ENCODE results near the gene GRAMD1B.
A peak's percentile ranks its signal among the peaks of the same experiment; 100 is the strongest.

The GRAMD1B gene

DNA sequence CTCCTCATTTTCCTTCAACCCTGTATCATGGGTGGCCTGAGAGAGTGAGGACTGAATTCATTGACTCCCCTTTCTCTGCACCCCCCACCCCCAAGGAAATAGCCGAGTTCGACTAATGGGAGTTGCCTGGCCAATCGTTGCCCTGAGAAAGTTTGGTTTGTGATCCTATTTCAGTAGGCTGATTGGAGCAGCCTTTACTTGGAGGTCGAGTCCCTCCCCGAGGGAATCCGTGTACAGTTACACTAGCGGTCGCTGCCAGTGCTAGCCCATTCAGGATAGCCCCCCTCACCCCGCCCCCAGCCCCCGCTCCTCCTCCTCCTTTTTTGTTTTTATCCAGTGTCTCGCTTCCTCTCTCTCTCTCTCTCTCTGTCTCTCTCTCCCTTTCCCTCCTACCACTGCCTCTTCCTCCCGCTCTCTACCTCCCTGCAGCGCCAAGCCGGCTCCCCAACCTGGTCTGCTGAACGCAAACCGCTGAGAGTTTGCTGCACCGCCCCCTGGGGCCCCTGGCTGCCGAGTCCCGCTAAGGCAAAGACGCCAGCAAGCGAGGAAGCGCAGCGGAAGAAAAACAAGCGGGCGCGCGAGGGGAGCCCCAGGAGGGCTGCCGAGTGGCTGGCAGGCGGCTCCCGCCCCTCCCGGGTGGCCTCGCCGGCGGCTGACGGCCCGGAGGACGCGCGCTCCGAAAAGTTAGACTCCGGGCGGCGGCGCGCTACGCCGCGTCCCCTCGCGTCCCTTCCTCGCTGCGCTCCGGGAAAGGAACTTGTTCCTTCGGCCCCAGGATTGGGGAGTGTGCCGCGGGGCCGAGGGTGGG lies at the start of gene GRAMD1B:
Gene GRAMD1B, plus strand, starts transcription at position 357 of the 808 bp plus-strand sequence. CDS start 524 bp downstream, outside the sequence.
- DNase-seq (ENCODE audit: low read depth in 1 of 2, low spot score in 1 of 2): peak; percentile 59

- DNase-seq (ENCODE audit: low read depth in 1 of 2, low spot score in 1 of 2): no peak
Observed at GRCh38 chr11:123381149-123381548, 48.9 kb upstream of the GRAMD1B start.

GRCh38 chr11:123381817-123382554 lies 48.1 kb upstream of the GRAMD1B start:
- peak in 1 of 2 donors; percentile 8 for DNase-seq (ENCODE audit: low read depth in 1 of 2, low spot score in 1 of 2)

DNA sequence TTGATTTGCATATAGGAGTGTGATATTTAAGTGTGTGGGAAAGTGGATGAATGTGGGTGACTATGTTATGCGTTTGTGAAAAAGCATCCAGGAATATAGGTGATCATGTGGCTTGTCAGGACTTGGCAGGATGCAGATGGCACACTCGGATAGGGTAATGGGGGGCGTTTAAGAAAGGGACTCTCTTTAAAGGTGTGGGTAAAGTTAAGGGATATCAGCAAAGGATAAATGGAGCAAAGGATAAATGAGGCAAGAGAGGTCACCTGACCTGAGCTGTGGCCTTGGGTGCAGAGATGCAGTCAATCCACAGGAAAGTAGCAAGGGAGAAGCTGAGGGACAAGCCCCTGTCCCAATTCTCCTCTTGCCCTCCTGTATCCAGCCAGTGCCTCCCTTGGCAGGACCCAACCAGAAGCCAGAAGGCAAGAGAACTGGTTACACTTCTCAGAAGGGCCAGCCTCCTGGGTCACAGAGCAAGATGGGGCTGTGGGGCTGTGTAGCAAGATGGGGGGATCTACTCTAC lies 47.5 kb upstream of the GRAMD1B start:
- no peak for DNase-seq (ENCODE audit: low read depth in 1 of 2, low spot score in 1 of 2)

GRCh38 chr11:123384116-123384515 lies 46.0 kb upstream of the GRAMD1B start:
- DNase-seq (ENCODE audit: low read depth in 1 of 2, low spot score in 1 of 2): no peak

GRCh38 chr11:123386796-123387510 lies 43.1 kb upstream of the GRAMD1B start:
- DNase-seq (ENCODE audit: low read depth in 1 of 2, low spot score in 1 of 2): no peak

DNA sequence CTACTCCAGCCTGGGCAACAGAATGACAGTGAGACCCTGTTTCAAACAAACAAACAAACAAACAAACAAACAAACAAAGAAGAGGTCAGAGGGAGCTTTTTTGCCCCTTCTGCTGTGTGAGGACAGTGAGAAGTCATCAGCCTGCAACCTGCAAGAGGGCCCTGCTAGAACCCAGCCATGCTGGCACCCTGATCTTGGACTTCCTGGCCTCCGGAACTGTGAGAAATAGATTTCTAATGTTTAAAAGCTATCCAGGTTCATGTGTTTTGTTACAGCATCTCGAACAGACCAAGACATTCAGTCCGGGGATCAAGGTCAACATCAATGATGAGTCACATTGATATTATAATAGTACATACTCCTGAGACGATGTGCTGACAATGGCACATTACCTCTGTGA lies 41.4 kb upstream of the GRAMD1B start:
- DNase-seq (ENCODE audit: low read depth in 1 of 2, low spot score in 1 of 2): no peak

DNA sequence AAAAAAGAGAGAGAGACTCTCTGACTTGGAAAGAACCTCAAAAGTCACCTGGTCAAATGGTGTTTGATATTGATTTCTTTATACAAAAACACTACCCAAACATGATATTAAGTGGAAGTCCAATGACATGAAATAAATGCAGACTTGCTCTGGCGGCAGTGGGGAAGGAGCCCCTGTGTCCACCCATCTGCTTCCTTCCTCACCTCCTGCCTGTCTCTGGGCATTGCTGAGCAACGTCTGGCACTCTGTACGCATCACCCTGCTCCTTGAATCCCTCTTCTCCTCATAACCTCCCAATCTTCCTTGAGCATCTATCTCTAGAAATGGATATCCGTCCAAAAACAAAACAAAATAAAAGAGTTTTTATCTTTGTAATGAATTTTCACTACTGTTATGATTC lies 39.9 kb upstream of the GRAMD1B start:
- no peak for DNase-seq (ENCODE audit: low read depth in 1 of 2, low spot score in 1 of 2)

DNA sequence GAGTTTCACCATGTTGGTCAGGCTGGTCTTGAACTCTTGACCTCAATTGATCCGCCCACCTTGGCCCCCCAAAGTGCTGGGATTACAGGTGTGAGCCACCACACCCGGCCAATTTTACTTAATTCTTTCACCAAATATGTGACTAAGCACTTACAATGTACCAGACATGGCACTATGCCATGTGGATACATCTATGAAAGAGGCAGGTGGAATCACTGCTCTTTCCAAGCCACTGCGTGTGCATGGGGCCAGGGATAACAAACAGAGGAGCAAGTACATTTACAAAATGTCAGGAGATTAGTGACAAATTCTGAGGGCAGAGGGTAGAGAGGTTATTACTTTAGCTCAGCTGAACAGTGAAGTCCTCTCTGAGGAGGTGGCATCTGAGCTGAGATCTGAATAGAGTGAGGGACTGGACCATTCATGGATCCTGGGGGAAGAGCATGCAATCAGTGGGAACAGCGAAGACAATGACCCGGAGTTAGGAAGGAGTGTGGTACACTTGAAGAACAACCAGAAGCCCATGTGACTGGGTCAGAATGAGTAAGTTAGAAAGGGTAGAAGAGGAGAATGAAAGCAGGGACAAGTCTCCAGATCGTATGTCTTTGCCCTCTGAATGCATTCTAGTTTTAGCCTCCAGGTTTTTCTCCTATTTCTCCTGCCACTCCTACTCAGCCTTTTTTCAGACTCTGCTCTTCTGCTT lies 38.3 kb upstream of the GRAMD1B start:
- DNase-seq (ENCODE audit: low read depth in 1 of 2, low spot score in 1 of 2): no peak

GRCh38 chr11:123392431-123392830 lies 37.6 kb upstream of the GRAMD1B start:
- DNase-seq (ENCODE audit: low read depth in 1 of 2, low spot score in 1 of 2): no peak

DNA sequence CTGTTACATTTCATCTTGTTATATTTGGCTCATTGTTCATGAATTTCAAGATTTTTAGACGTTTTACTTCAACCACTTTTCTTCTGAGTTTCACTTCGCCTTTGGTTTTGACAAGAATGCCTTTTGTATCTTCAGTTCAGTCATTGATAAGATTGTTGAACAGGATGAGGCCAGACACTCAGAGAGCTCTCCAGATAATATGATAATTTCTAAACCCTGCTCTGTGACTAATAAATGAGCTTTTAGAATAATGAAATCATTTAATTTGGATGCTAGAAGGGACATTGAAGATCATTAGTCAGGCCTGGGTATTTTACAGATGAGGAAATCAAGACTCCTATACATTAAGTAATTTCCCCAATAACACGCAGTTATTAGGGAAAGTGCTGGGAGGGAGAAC lies 37.2 kb upstream of the GRAMD1B start:
- DNase-seq (ENCODE audit: low read depth in 1 of 2, low spot score in 1 of 2): no peak

GRCh38 chr11:123393312-123393927 lies 36.6 kb upstream of the GRAMD1B start:
- DNase-seq (ENCODE audit: low read depth in 1 of 2, low spot score in 1 of 2): no peak

- no peak for DNase-seq (ENCODE audit: low read depth in 1 of 2, low spot score in 1 of 2)
Observed at GRCh38 chr11:123404676-123405075, 25.4 kb upstream of the GRAMD1B start.

DNA sequence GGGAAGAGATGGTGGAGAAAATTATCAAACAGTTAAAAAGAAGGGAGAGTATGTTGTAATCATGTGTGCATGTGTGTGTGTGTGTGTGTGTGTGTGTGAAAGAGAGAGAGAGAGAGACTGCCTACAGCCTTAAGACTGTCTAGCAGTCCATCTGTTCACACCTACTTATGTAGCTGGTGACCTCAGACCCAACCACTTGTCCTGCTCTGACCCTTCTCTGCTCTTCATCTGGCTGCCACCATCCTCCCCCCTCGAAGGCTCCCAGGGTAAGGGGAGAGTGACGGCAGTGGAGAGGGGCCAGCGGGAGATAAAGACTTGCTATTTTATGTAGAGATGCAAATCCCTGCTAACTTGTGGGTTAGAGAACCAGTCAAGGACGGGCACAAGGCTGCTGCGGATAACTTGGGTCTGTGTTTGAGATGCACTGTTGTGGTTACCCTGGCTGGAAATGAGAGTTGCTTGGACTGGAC lies 24.9 kb upstream of the GRAMD1B start:
- no peak for DNase-seq (ENCODE audit: low read depth in 1 of 2, low spot score in 1 of 2)

DNA sequence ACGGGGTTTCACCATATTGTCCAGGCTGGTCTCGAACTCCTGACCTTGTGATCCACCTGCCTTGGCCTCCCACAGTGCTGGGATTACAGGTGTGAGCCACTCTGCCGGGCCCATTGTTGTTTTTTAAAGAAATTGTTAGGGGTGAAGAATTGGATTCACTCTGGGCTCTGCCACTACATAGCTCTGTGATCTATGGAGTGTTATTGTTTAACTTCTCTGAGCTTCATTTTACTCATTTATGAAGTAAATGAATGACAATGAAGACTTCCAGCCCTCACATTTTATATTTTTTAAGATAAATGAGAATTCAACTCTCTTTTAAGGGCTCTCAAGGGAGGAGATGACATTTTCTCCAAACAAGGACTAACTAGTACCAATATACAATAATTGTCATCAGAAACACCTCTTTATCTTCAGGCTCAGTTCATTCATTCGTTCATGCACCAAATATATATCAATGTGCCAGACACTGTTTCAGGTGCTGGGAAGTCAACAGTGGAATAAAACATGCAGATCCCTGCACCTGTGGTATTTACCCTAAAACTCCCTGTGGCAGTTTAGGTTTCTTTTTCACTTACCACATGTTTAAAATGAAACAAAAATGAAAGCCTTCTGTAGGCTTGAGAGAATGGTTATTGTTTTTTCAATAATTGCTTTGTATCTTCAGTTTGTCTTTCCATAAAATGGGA lies 23.5 kb upstream of the GRAMD1B start:
- no peak for DNase-seq (ENCODE audit: low read depth in 1 of 2, low spot score in 1 of 2)

GRCh38 chr11:123407130-123407995 lies 22.7 kb upstream of the GRAMD1B start:
- peak; percentile 21 to 27 for DNase-seq (ENCODE audit: low read depth in 1 of 2, low spot score in 1 of 2)

DNA sequence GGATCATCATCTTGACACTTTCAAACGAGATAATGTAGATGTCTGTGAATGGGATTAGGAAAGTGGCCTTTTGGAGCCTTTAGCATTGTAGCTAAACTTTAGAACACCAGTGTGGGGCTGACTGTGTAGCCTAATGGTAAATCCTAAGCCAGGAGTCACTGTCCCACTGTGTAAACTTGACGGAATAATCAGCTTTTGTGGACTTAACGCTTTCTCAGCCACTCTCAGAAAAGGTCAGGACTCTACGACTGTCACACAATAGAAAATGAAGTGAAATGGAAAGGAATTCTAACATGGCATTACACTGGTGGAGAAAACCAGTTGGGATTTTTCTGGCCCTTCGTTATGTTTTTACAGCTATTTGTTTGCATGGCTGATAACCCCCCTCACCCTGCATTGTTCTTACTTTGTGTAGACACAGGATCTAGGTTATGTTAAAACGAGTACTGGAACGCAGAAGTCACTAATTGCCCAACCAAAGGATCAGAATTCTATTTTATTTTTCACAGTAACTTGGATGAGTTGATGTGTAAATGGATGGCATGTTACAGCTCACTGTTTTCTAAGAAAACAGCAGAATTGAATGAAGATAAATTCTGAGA lies 22.0 kb upstream of the GRAMD1B start:
- DNase-seq (ENCODE audit: low read depth in 1 of 2, low spot score in 1 of 2): no peak

All from activated T-helper 1 cell treated with anti-CD3 and anti-CD28 coated beads, Interleukin-2, amount 50 U/mL, for 16 hours (primary cell).